GM20000 (cell line): ENCODE results near the gene NBAS.
"Not testable (repeated sequence)": the region's sequence is repeated elsewhere in the genome, so short reads cannot be mapped to it uniquely, and the experiment has no call there.

Source experiments
- DNase-seq: peaks from one replicate; pipeline ENCODE4 v3.0.0; 2012; ENCODE audit warnings: low spot score
- CTCF ChIP-seq: IDR thresholded peaks from 2 replicates; pipeline ENCODE4 v1.5.1; 2012; ENCODE audit warnings: mild to moderate bottlenecking, control low read depth; ENCODE audit errors: extremely low read depth, missing control alignments

Gene NBAS

GRCh38 chr2:15504882-15505663 is 56.1 kb downstream of the NBAS start:
- TF ChIP-seq CTCF = no peak
- DNase-seq = no peak

GRCh38 chr2:15499251-15499650 is 61.9 kb downstream of the NBAS start:
- not testable (repeated sequence) for DNase-seq

- no peak for TF ChIP-seq CTCF
- no peak for DNase-seq
Observed at GRCh38 chr2:15498554-15498953, 62.6 kb downstream of the NBAS start.

- DNase-seq = no peak
- TF ChIP-seq CTCF = no peak
Observed at GRCh38 chr2:15494877-15495276, 66.3 kb downstream of the NBAS start.

GRCh38 chr2:15492773-15493325 is 68.3 kb downstream of the NBAS start:
- TF ChIP-seq CTCF = no peak
- DNase-seq = no peak

GRCh38 chr2:15486770-15487169 is 74.4 kb downstream of the NBAS start:
- no peak for TF ChIP-seq CTCF
- DNase-seq = no peak

GRCh38 chr2:15485949-15486348 is 75.2 kb downstream of the NBAS start:
- no peak for TF ChIP-seq CTCF
- no peak for DNase-seq

- no peak for DNase-seq
- no peak for TF ChIP-seq CTCF
Observed at GRCh38 chr2:15481000-15481399, 80.1 kb downstream of the NBAS start.
